Stimulated activated naive B cell treated with anti-CD40 and anti-IgM and Interleukin-4, amounts not matched to agents 10 μg/mL and 1 μg/mL and 100 μg/mL, for 72 hours (primary cell): ENCODE measurements around the gene COL4A1.

Source experiments
- ATAC-seq, 2 donors: fragments of 150-1000 bp; cut with Tn5 transposase; replicated peaks; 2 replicates each; pipeline ENCODE4 v1.10.0; 2021; ENCODE audit warnings: moderate library complexity in 1 of 2
- DNase-seq: peaks from one replicate; pipeline ENCODE4 v3.0.0; 2021
- H3K27ac Mint-ChIP-seq: one replicate; pipeline ENCODE4 v1.8.0; 2022; ENCODE audit warnings: mild to moderate bottlenecking, mixed read lengths
- H3K27me3 Mint-ChIP-seq, 2 donors: one replicate each; pipeline ENCODE4 v1.8.0; 2022; ENCODE audit warnings: mixed read lengths in 2 of 2
- H3K36me3 Mint-ChIP-seq, 2 donors: one replicate each; pipeline ENCODE4 v1.8.0; 2022; ENCODE audit warnings: mixed read lengths in 2 of 2, mild to moderate bottlenecking in 1 of 2
- H3K4me1 Mint-ChIP-seq, 2 donors: one replicate each; pipeline ENCODE4 v1.8.0; 2022; ENCODE audit warnings: mixed read lengths in 2 of 2, mild to moderate bottlenecking in 1 of 2
- H3K4me3 Mint-ChIP-seq, 2 donors: one replicate each; pipeline ENCODE4 v1.8.0; 2022; ENCODE audit warnings: mild to moderate bottlenecking in 2 of 2, mixed read lengths in 2 of 2, moderate library complexity in 1 of 2
- H3K9me3 Mint-ChIP-seq, 2 donors: one replicate each; pipeline ENCODE4 v1.8.0; 2022; ENCODE audit warnings: mixed read lengths in 2 of 2, mild to moderate bottlenecking in 1 of 2

The COL4A1 gene

GRCh38 chr13:110347088-110347487 is 40.1 kb upstream of the COL4A1 start:
- H3K27me3 Mint-ChIP-seq = peaks cover 10 to 19% of the 10 kb centered on the region in 2 donors
- ATAC-seq = no peak
- no peak for DNase-seq
- H3K27ac Mint-ChIP-seq = no peak overlapping the region
- no peaks in the 10 kb centered on the region for H3K36me3 Mint-ChIP-seq
- H3K4me1 Mint-ChIP-seq = no peaks in the 10 kb centered on the region
- no peak overlapping the region for H3K4me3 Mint-ChIP-seq
- H3K9me3 Mint-ChIP-seq = no peaks in the 10 kb centered on the region

- no peaks in the 10 kb centered on the region for H3K9me3 Mint-ChIP-seq
- DNase-seq = no peak
- peaks cover under 1 to 3% of the 10 kb centered on the region in 2 donors for H3K4me1 Mint-ChIP-seq
- ATAC-seq = no peak
- no peak overlapping the region for H3K4me3 Mint-ChIP-seq
- no peak overlapping the region for H3K27ac Mint-ChIP-seq
- H3K36me3 Mint-ChIP-seq = no peaks in the 10 kb centered on the region
- H3K27me3 Mint-ChIP-seq = peaks cover 11 to 19% of the 10 kb centered on the region in 2 donors
Measured at GRCh38 chr13:110346661-110347067, 39.7 kb upstream of the COL4A1 start.

- Mint-ChIP-seq H3K27ac (no peak overlapping the region), H3K36me3 (no peaks in the 10 kb centered on the region), H3K9me3 (no peaks in the 10 kb centered on the region), H3K4me1 (peaks cover 9 to 12% of the 10 kb centered on the region in 2 donors), H3K4me3 (no peak overlapping the region), H3K27me3 (peaks cover 12 to 15% of the 10 kb centered on the region in 2 donors)
- DNase-seq (no peak), ATAC-seq (no peak)
Measured at GRCh38 chr13:110345701-110346100, 38.7 kb upstream of the COL4A1 start.

- Mint-ChIP-seq H3K4me3 (no peak overlapping the region), H3K4me1 (peaks cover 13 to 17% of the 10 kb centered on the region in 2 donors), H3K27ac (no peak overlapping the region), H3K36me3 (no peaks in the 10 kb centered on the region), H3K9me3 (no peaks in the 10 kb centered on the region), H3K27me3 (peaks cover 12 to 19% of the 10 kb centered on the region in 2 donors)
- DNase-seq (no peak), ATAC-seq (no peak)
Measured at GRCh38 chr13:110345266-110345665, 38.3 kb upstream of the COL4A1 start.

- ATAC-seq (no peak), DNase-seq (no peak)
- Mint-ChIP-seq H3K27me3 (peaks cover 18 to 27% of the 10 kb centered on the region in 2 donors), H3K4me1 (peaks cover 15 to 20% of the 10 kb centered on the region in 2 donors), H3K27ac (no peak overlapping the region), H3K4me3 (no peak overlapping the region), H3K9me3 (no peaks in the 10 kb centered on the region), H3K36me3 (no peaks in the 10 kb centered on the region)
Measured at GRCh38 chr13:110344320-110344719, 37.4 kb upstream of the COL4A1 start.

GRCh38 chr13:110343241-110343865 is 36.4 kb upstream of the COL4A1 start:
- H3K27ac Mint-ChIP-seq = no peak overlapping the region
- H3K9me3 Mint-ChIP-seq = no peaks in the 10 kb centered on the region
- no peak for ATAC-seq
- peaks cover 15 to 20% of the 10 kb centered on the region in 2 donors for H3K4me1 Mint-ChIP-seq
- H3K4me3 Mint-ChIP-seq = no peak overlapping the region
- H3K36me3 Mint-ChIP-seq = no peaks in the 10 kb centered on the region
- no peak for DNase-seq
- H3K27me3 Mint-ChIP-seq = peaks cover 24 to 36% of the 10 kb centered on the region in 2 donors

GRCh38 chr13:110342474-110342873 is 35.5 kb upstream of the COL4A1 start:
- no peak for ATAC-seq

GRCh38 chr13:110341445-110342244 is 34.7 kb upstream of the COL4A1 start:
- H3K27ac Mint-ChIP-seq = peak overlapping the region; percentile 49
- H3K4me3 Mint-ChIP-seq = peak overlapping the region; percentile 60 to 73
- H3K27me3 Mint-ChIP-seq = peaks cover 19 to 49% of the 10 kb centered on the region in 2 donors
- no peaks in the 10 kb centered on the region for H3K9me3 Mint-ChIP-seq
- no peaks in the 10 kb centered on the region for H3K36me3 Mint-ChIP-seq
- DNase-seq (peak; percentile 3), ATAC-seq (peak; percentile 79 to 86)
- H3K4me1 Mint-ChIP-seq = peaks cover 15 to 20% of the 10 kb centered on the region in 2 donors

More at GRCh38 chr13:110342474-110342873, 35.5 kb upstream of the COL4A1 start:
- H3K36me3 Mint-ChIP-seq = no peaks in the 10 kb centered on the region
- peaks cover 22 to 43% of the 10 kb centered on the region in 2 donors for H3K27me3 Mint-ChIP-seq
- H3K4me1 Mint-ChIP-seq = peaks cover 15 to 20% of the 10 kb centered on the region in 2 donors
- DNase-seq = no peak
- no peaks in the 10 kb centered on the region for H3K9me3 Mint-ChIP-seq
- H3K4me3 Mint-ChIP-seq = no peak overlapping the region
- H3K27ac Mint-ChIP-seq = no peak overlapping the region

GRCh38 chr13:110340812-110341444 is 34.0 kb upstream of the COL4A1 start:
- peaks cover 15 to 20% of the 10 kb centered on the region in 2 donors for H3K4me1 Mint-ChIP-seq
- ATAC-seq (peak; percentile 74), DNase-seq (peak; percentile 22)
- peaks cover 0 to 2% of the 10 kb centered on the region in 2 donors for H3K36me3 Mint-ChIP-seq
- peak overlapping the region; percentile 49 for H3K27ac Mint-ChIP-seq
- peaks cover 23 to 52% of the 10 kb centered on the region in 2 donors for H3K27me3 Mint-ChIP-seq
- H3K4me3 Mint-ChIP-seq = peak overlapping the region; percentile 60 to 73
- no peaks in the 10 kb centered on the region for H3K9me3 Mint-ChIP-seq

GRCh38 chr13:110339975-110340550 is 33.1 kb upstream of the COL4A1 start:
- DNase-seq = no peak
- peaks cover 0 to 8% of the 10 kb centered on the region in 2 donors for H3K36me3 Mint-ChIP-seq
- peaks cover 15 to 20% of the 10 kb centered on the region in 2 donors for H3K4me1 Mint-ChIP-seq
- H3K9me3 Mint-ChIP-seq = peaks cover 1 to 5% of the 10 kb centered on the region in 2 donors
- peaks cover 26 to 57% of the 10 kb centered on the region in 2 donors for H3K27me3 Mint-ChIP-seq
- ATAC-seq = no peak
- peak overlapping the region in 1 of 2 donors; percentile 46 for H3K4me3 Mint-ChIP-seq
- H3K27ac Mint-ChIP-seq = no peak overlapping the region

GRCh38 chr13:110339263-110339662 is 32.3 kb upstream of the COL4A1 start:
- ATAC-seq (no peak), DNase-seq (no peak)
- peaks cover 6 to 12% of the 10 kb centered on the region in 2 donors for H3K9me3 Mint-ChIP-seq
- H3K36me3 Mint-ChIP-seq = peaks cover 0 to 12% of the 10 kb centered on the region in 2 donors
- H3K4me3 Mint-ChIP-seq = no peak overlapping the region
- peaks cover 31 to 65% of the 10 kb centered on the region in 2 donors for H3K27me3 Mint-ChIP-seq
- no peak overlapping the region for H3K27ac Mint-ChIP-seq
- H3K4me1 Mint-ChIP-seq = peaks cover 15 to 20% of the 10 kb centered on the region in 2 donors

GRCh38 chr13:110338441-110339101 is 31.6 kb upstream of the COL4A1 start:
- DNase-seq (no peak), ATAC-seq (no peak)

GRCh38 chr13:110337247-110337646 is 30.3 kb upstream of the COL4A1 start:
- Mint-ChIP-seq H3K27me3 (peaks cover 38 to 75% of the 10 kb centered on the region in 2 donors), H3K4me1 (peaks cover 15 to 20% of the 10 kb centered on the region in 2 donors), H3K9me3 (peaks cover 6 to 12% of the 10 kb centered on the region in 2 donors), H3K27ac (no peak overlapping the region), H3K36me3 (peaks cover 0 to 12% of the 10 kb centered on the region in 2 donors), H3K4me3 (no peak overlapping the region)
- ATAC-seq (no peak), DNase-seq (no peak)

More at GRCh38 chr13:110338441-110339101, 31.6 kb upstream of the COL4A1 start:
- Mint-ChIP-seq H3K36me3 (peaks cover 0 to 12% of the 10 kb centered on the region in 2 donors), H3K4me1 (peaks cover 15 to 20% of the 10 kb centered on the region in 2 donors), H3K27ac (no peak overlapping the region), H3K9me3 (peaks cover 6 to 12% of the 10 kb centered on the region in 2 donors), H3K4me3 (no peak overlapping the region), H3K27me3 (peaks cover 31 to 66% of the 10 kb centered on the region in 2 donors)
